ENCODE measurements around the gene VPS16. TPM values are rescaled to one million over a fixed set of nuclear protein-coding genes. Genes with fewer than 3 reads are reported as not detected.

The VPS16 gene
- total RNA-seq, 4 donors from 2014 or later: 26.7 to 44.9 (median 43.4) TPM

- Histone ChIP-seq H3K4me1 (peaks cover 15 to 17% of the 10 kb centered on the region in 2 donors), H3K27ac (no peak overlapping the region)
- intact Hi-C loops (cut with DNase I): no loop called here
Measured at GRCh38 chr20:2878515-2878914, 38.0 kb downstream of the VPS16 start.

GRCh38 chr20:2879146-2879545, 38.6 kb downstream of the VPS16 start:
- Histone ChIP-seq H3K27ac (no peak overlapping the region), H3K4me3 (replicated peaks in 1 of 3) (no peak overlapping the region), H3K36me3 (no peaks in the 10 kb centered on the region), H3K9me3 (no peaks in the 10 kb centered on the region), H3K27me3 (no peaks in the 10 kb centered on the region), H3K4me1 (peaks cover 13 to 17% of the 10 kb centered on the region in 2 donors)
- no peak for TF ChIP-seq POLR2A (IDR thresholded peaks at IDR 0.05)
- TF ChIP-seq, protein P1, sequence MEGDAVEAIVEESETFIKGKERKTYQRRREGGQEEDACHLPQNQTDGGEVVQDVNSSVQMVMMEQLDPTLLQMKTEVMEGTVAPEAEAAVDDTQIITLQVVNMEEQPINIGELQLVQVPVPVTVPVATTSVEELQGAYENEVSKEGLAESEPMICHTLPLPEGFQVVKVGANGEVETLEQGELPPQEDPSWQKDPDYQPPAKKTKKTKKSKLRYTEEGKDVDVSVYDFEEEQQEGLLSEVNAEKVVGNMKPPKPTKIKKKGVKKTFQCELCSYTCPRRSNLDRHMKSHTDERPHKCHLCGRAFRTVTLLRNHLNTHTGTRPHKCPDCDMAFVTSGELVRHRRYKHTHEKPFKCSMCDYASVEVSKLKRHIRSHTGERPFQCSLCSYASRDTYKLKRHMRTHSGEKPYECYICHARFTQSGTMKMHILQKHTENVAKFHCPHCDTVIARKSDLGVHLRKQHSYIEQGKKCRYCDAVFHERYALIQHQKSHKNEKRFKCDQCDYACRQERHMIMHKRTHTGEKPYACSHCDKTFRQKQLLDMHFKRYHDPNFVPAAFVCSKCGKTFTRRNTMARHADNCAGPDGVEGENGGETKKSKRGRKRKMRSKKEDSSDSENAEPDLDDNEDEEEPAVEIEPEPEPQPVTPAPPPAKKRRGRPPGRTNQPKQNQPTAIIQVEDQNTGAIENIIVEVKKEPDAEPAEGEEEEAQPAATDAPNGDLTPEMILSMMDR (IDR thresholded peaks at IDR 0.05): no peak
- intact Hi-C loops (cut with DNase I): no loop called here
- 92 to 95% methylated on average over 3 of the region's 3 CpGs for WGBS, 2 donors
- DNase-seq: no peak

More at GRCh38 chr20:2878515-2878914, 38.0 kb downstream of the VPS16 start:
- WGBS, 2 donors: 98% methylated on average over 1 of the region's 1 CpG
- Histone ChIP-seq H3K36me3 (no peaks in the 10 kb centered on the region), H3K4me3 (replicated peaks in 1 of 3) (no peak overlapping the region), H3K9me3 (no peaks in the 10 kb centered on the region), H3K27me3 (no peaks in the 10 kb centered on the region)
- no peak for DNase-seq
- no peak for TF ChIP-seq POLR2A (IDR thresholded peaks at IDR 0.05)
- TF ChIP-seq, protein P1 (IDR thresholded peaks at IDR 0.05): no peak

DNA sequence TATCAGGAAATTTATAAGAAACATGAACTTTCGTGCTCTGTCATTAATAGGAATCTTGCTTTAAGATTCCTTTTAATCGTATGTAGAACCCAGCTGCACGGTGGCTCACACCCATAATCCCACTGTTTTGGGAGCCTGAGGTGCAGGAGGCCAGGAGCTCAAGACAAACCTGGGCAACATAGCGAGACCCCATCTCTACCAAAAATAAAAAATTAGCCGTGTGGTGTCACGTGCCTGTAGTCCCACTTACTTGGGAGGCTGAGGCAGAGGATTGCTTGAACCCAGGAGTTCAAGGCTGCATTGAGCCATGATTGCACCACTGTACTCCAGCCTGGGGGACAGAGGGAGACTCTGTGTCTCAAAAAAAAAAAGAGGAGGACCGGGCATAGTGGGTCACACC, 40.1 kb downstream of the VPS16 start:
- TF ChIP-seq, protein P1 (IDR thresholded peaks at IDR 0.05): no peak
- no peak for TF ChIP-seq POLR2A (IDR thresholded peaks at IDR 0.05)
- Histone ChIP-seq H3K36me3 (no peaks in the 10 kb centered on the region), H3K27ac (no peak overlapping the region), H3K27me3 (no peaks in the 10 kb centered on the region), H3K4me1 (peaks cover under 1 to 3% of the 10 kb centered on the region in 2 donors), H3K4me3 (replicated peaks in 1 of 3) (no peak overlapping the region), H3K9me3 (no peaks in the 10 kb centered on the region)
- intact Hi-C loops (cut with DNase I): no loop called here
- no peak for DNase-seq
- WGBS, 2 donors: 86 to 91% methylated on average over 7 of the region's 7 CpGs

- no peak overlapping the region for H3K27ac ChIP-seq
- TF ChIP-seq, protein P1 (IDR thresholded peaks at IDR 0.05): no peak
- TF ChIP-seq POLR2A (IDR thresholded peaks at IDR 0.05): no peak
- no peak overlapping the region for H3K4me3 ChIP-seq (replicated peaks in 1 of 3)
- H3K36me3 ChIP-seq: no peaks in the 10 kb centered on the region
- H3K4me1 ChIP-seq: peaks cover 3 to 4% of the 10 kb centered on the region in 2 donors
- 80 to 81% methylated on average over 3 of the region's 3 CpGs for WGBS, 2 donors
- H3K27me3 ChIP-seq: no peaks in the 10 kb centered on the region
- DNase-seq: no peak
- H3K9me3 ChIP-seq: no peaks in the 10 kb centered on the region
- intact Hi-C loops (cut with DNase I): no loop called here
Measured at GRCh38 chr20:2883726-2884637, 43.4 kb downstream of the VPS16 start.

- H3K9me3 ChIP-seq: no peaks in the 10 kb centered on the region
- no peak overlapping the region for H3K27ac ChIP-seq
- no peaks in the 10 kb centered on the region for H3K36me3 ChIP-seq
- peaks cover 4 to 13% of the 10 kb centered on the region in 2 donors for H3K4me1 ChIP-seq
- DNase-seq: no peak
- 84 to 91% methylated on average over 3 of the region's 3 CpGs for WGBS, 2 donors
- intact Hi-C loops (cut with DNase I): no loop called here
- no peak overlapping the region for H3K4me3 ChIP-seq (replicated peaks in 1 of 3)
- H3K27me3 ChIP-seq: no peaks in the 10 kb centered on the region
- TF ChIP-seq, protein P1 (IDR thresholded peaks at IDR 0.05): no peak
- TF ChIP-seq POLR2A (IDR thresholded peaks at IDR 0.05): no peak
Measured at GRCh38 chr20:2887715-2888114, 47.2 kb downstream of the VPS16 start.
